GM18505 (cell line): ENCODE results near the gene NEK1.

ENCODE experiments used
- ATAC-seq: cut with Tn5 transposase; IDR thresholded peaks from one replicate; pipeline ENCODE4 v1.9.1; 2021; ENCODE audit not compliant: unreplicated experiment
- POLR2A ChIP-seq: IDR thresholded peaks from 4 replicates; pipeline ENCODE4 v1.6.1; 2011; ENCODE audit warnings: borderline replicate concordance; ENCODE audit not compliant: insufficient read depth, insufficient read length; ENCODE audit errors: extremely low read depth

The NEK1 gene

GRCh38 chr4:169619958-169620879 is 7.8 kb upstream of the NEK1 start, which contains the start of gene CLCN3:
CLCN3 (plus strand) TSS chr4:169620578; CDS start chr4:169635929, 15,351 bp downstream.
- TF ChIP-seq POLR2A, result peak; percentile 97
- peak; percentile 96 for ATAC-seq

GRCh38 chr4:169619518-169619957 is 7.2 kb upstream of the NEK1 start:
- TF ChIP-seq POLR2A, result no peak
- peak; percentile 30 for ATAC-seq

- no peak for ATAC-seq
Observed at GRCh38 chr4:169618986-169619385, 6.6 kb upstream of the NEK1 start.

GRCh38 chr4:169618286-169618685 is 5.9 kb upstream of the NEK1 start:
- TF ChIP-seq POLR2A, result no peak
- ATAC-seq, result no peak

More at GRCh38 chr4:169618986-169619385, 6.6 kb upstream of the NEK1 start:
- no peak for TF ChIP-seq POLR2A

GRCh38 chr4:169617306-169617705 is 4.9 kb upstream of the NEK1 start:
- no peak for ATAC-seq
- TF ChIP-seq POLR2A, result no peak

GRCh38 chr4:169616846-169617245 is 4.5 kb upstream of the NEK1 start:
- no peak for TF ChIP-seq POLR2A
- no peak for ATAC-seq

GRCh38 chr4:169615467-169616106 is 3.2 kb upstream of the NEK1 start:
- TF ChIP-seq POLR2A, result no peak
- no peak for ATAC-seq

GRCh38 chr4:169612871-169613859 is 782 bp upstream of the NEK1 start:
- ATAC-seq, result peak; percentile 36
- TF ChIP-seq POLR2A, result no peak

- no peak for TF ChIP-seq POLR2A
- ATAC-seq, result no peak
Observed at GRCh38 chr4:169611157-169611556, 1.2 kb downstream of the NEK1 start.

GRCh38 chr4:169604903-169605331 is 7.5 kb downstream of the NEK1 start:
- ATAC-seq, result no peak

GRCh38 chr4:169604131-169604900 is 8.1 kb downstream of the NEK1 start:
- no peak for TF ChIP-seq POLR2A
- ATAC-seq, result peak; percentile 84

More at GRCh38 chr4:169604903-169605331, 7.5 kb downstream of the NEK1 start:
- no peak for TF ChIP-seq POLR2A

GRCh38 chr4:169603312-169603711 is 9.1 kb downstream of the NEK1 start:
- ATAC-seq, result no peak
- TF ChIP-seq POLR2A, result no peak

- TF ChIP-seq POLR2A, result no peak
- ATAC-seq, result peak; percentile 45
Observed at GRCh38 chr4:169601016-169601771, 11.2 kb downstream of the NEK1 start.
